ENCODE data around the gene TLR10.
"Not testable (repeated sequence)": the region's sequence is repeated elsewhere in the genome, so short reads cannot be mapped to it uniquely, and the experiment has no call there.

TLR10 gene

GRCh38 chr4:38782452-38783108, at the start of gene TLR10:
TLR10 (minus strand) TSS chr4:38782990; CDS start chr4:38775590, 7,400 bp downstream.
- peak; percentile 53 for DNase-seq (ENCODE audit: low spot score)

- no peak for DNase-seq (ENCODE audit: low spot score)
These were observed 49.4 kb upstream of the TLR10 start for GRCh38 chr4:38832206-38832605.

GRCh38 chr4:38831653-38832052, 48.9 kb upstream of the TLR10 start:
- DNase-seq (ENCODE audit: low spot score): no peak

- DNase-seq (ENCODE audit: low spot score): no peak
These were observed 46.4 kb upstream of the TLR10 start for GRCh38 chr4:38829237-38829636.

- DNase-seq (ENCODE audit: low spot score): no peak
These were observed 41.0 kb upstream of the TLR10 start for GRCh38 chr4:38823766-38824165.

GRCh38 chr4:38822748-38823303, 40.0 kb upstream of the TLR10 start:
- DNase-seq (ENCODE audit: low spot score): no peak

GRCh38 chr4:38821739-38822138, 38.9 kb upstream of the TLR10 start:
- DNase-seq (ENCODE audit: low spot score): no peak

GRCh38 chr4:38820329-38821061, 37.7 kb upstream of the TLR10 start:
- DNase-seq (ENCODE audit: low spot score): no peak

- no peak for DNase-seq (ENCODE audit: low spot score)
These were observed 36.8 kb upstream of the TLR10 start for GRCh38 chr4:38819569-38819968.

GRCh38 chr4:38818441-38818976, 35.7 kb upstream of the TLR10 start:
- DNase-seq (ENCODE audit: low spot score): no peak

- DNase-seq (ENCODE audit: low spot score): no peak
These were observed 33.3 kb upstream of the TLR10 start for GRCh38 chr4:38815885-38816782.

- DNase-seq (ENCODE audit: low spot score): no peak
These were observed 31.6 kb upstream of the TLR10 start for GRCh38 chr4:38814386-38814785.

- DNase-seq (ENCODE audit: low spot score): no peak
These were observed 28.5 kb upstream of the TLR10 start for GRCh38 chr4:38811297-38811696.

- not testable (repeated sequence) for DNase-seq (ENCODE audit: low spot score)
These were observed 24.7 kb upstream of the TLR10 start for GRCh38 chr4:38807462-38807861.

- DNase-seq (ENCODE audit: low spot score): not testable (repeated sequence)
These were observed 23.5 kb upstream of the TLR10 start for GRCh38 chr4:38806251-38806650.

GRCh38 chr4:38805530-38806145, 22.8 kb upstream of the TLR10 start:
- DNase-seq (ENCODE audit: low spot score): no peak

- DNase-seq (ENCODE audit: low spot score): peak; percentile 50
These were observed 22.0 kb upstream of the TLR10 start, which contains the start of gene TLR1 for GRCh38 chr4:38804654-38805295. TLR1 (minus strand) TSS chr4:38804791; CDS start chr4:38798831, 5,960 bp downstream.

GRCh38 chr4:38803833-38804653, 21.3 kb upstream of the TLR10 start:
- no peak for DNase-seq (ENCODE audit: low spot score)

- no peak for DNase-seq (ENCODE audit: low spot score)
These were observed 20.0 kb upstream of the TLR10 start for GRCh38 chr4:38802561-38803355.

Measured in AG08395 (cell line).